OCI-LY7 (cell line): ENCODE results near the gene ELP4. TPM values are rescaled to one million over a fixed set of nuclear protein-coding genes. Genes with fewer than 3 reads are reported as not detected.

Experiments used
- BruUV-seq: library from RNA; stranded (reverse); fragments of 400-500 nt; replicated peaks from 2 replicates; lab custom pipeline; 2021; lab: Mats Ljungman, UMichigan
- CTCF ChIA-PET: fragments of 300-600 bp; sonication (Branson Sonifier 250); formaldehyde crosslinking; loops from one replicate; lab custom pipeline; 2022; ENCODE audit warnings: antibody characterized with exemption; ENCODE audit not compliant: unreplicated experiment; lab: Charles Lee
- POLR2A ChIA-PET: fragments of 300-600 bp; sonication (Branson Sonifier 250); formaldehyde crosslinking; loops from one replicate; lab custom pipeline; 2022; ENCODE audit warnings: antibody characterized with exemption; lab: Charles Lee
- DNase-seq: peaks from one replicate; pipeline ENCODE4 v3.0.0-alpha.2; 2015; ENCODE audit warnings: low spot score
- H2AFZ ChIP-seq: fragments of 200-600 bp; sonication (generic), shearing (Covaris generic); 2 replicates; pipeline ENCODE4 v1.6.1; 2014; ENCODE audit warnings: mild to moderate bottlenecking, antibody characterized with exemption, low read length, moderate library complexity
- H3K27ac ChIP-seq: fragments of 200-600 bp; sonication (generic); 2 replicates; pipeline ENCODE4 v1.5.1; 2014; ENCODE audit warnings: mixed run types, low read depth, mild to moderate bottlenecking, moderate library complexity, low read length, inconsistent platforms; ENCODE audit not compliant: poor library complexity, severe bottlenecking
- H3K36me3 ChIP-seq: fragments of 200-600 bp; sonication (generic); 2 replicates; pipeline ENCODE4 v1.6.1; 2014; ENCODE audit warnings: mild to moderate bottlenecking, antibody characterized with exemption, low read length, moderate library complexity, mixed read lengths; ENCODE audit not compliant: insufficient read depth
- H3K4me1 ChIP-seq: fragments of 200-600 bp; sonication (generic); 2 replicates; pipeline ENCODE4 v1.5.1; 2014; ENCODE audit warnings: mild to moderate bottlenecking, low read length; ENCODE audit not compliant: insufficient read depth, poor library complexity, severe bottlenecking
- H3K4me2 ChIP-seq: fragments of 200-600 bp; sonication (generic); 2 replicates; pipeline ENCODE4 v1.6.1; 2014; ENCODE audit warnings: mild to moderate bottlenecking, low read length
- H3K4me3 ChIP-seq: fragments of 200-600 bp; sonication (generic); 2 replicates; pipeline ENCODE4 v1.5.1; 2014; ENCODE audit warnings: mild to moderate bottlenecking, low read depth, low read length; ENCODE audit not compliant: poor library complexity, severe bottlenecking
- H3K79me2 ChIP-seq: fragments of 200-600 bp; sonication (generic); 2 replicates; pipeline ENCODE4 v1.6.1; 2016; ENCODE audit warnings: low read depth, mild to moderate bottlenecking, low read length, moderate library complexity, mixed read lengths; ENCODE audit not compliant: insufficient read depth
- H3K9me2 ChIP-seq: fragments of 200-600 bp; sonication (generic); 2 replicates; pipeline ENCODE4 v1.6.1; 2016; ENCODE audit warnings: mild to moderate bottlenecking, low read length, mixed read lengths; ENCODE audit not compliant: insufficient read depth
- H3K9me3 ChIP-seq: fragments of 200-600 bp; sonication (generic); 2 replicates; pipeline ENCODE4 v1.6.1; 2014; ENCODE audit warnings: mild to moderate bottlenecking, mixed run types, low read length, mixed read lengths
- H4K20me1 ChIP-seq: fragments of 200-600 bp; sonication (generic); 2 replicates; pipeline ENCODE4 v1.6.1; 2014; ENCODE audit warnings: mild to moderate bottlenecking, antibody characterized with exemption, low read length, moderate library complexity, mixed read lengths; ENCODE audit not compliant: insufficient read depth
- EZH2phosphoT487 ChIP-seq: fragments of 200-600 bp; sonication (generic); IDR thresholded peaks from 2 replicates; pipeline ENCODE4 v1.6.1; 2018; ENCODE audit warnings: low read depth, borderline replicate concordance, mild to moderate bottlenecking, mixed run types, antibody characterized with exemption, low read length, moderate library complexity, mixed read lengths
- intact Hi-C: fragments of 100-400 bp; cut with micrococcal nuclease; formaldehyde crosslinking; loops from one replicate; pipeline ENCODE4 v1.10.0; 2022; ENCODE audit not compliant: unreplicated experiment
- total RNA-seq, 2 experiments: library from RNA; depleted of rRNA in 1 of 2; stranded (reverse); fragments of >200 nt in 1 of 2; shearing (Covaris generic) in 1 of 2; gene quantifications; 2 replicates each; pipeline ENCODE4 v1.2.3, GENCODE V29; 2014 to 2022
- TF ChIP-seq, protein P1 (sequence below): fragments of 200-600 bp; sonication (generic); conservative IDR thresholded peaks from 2 replicates; pipeline ENCODE4 v1.5.1; 2014; ENCODE audit warnings: mild to moderate bottlenecking, antibody characterized with exemption, low read length, moderate library complexity, mixed read lengths

ELP4 gene
- total RNA-seq, 2 experiments from 2014 or later = 27.6 to 32.7 TPM

GRCh38 chr11:31792456-31792855 lies 282.9 kb downstream of the ELP4 start:
- BruUV-seq = no TSS peak
- no peak overlapping the region for H3K4me3 ChIP-seq

DNA sequence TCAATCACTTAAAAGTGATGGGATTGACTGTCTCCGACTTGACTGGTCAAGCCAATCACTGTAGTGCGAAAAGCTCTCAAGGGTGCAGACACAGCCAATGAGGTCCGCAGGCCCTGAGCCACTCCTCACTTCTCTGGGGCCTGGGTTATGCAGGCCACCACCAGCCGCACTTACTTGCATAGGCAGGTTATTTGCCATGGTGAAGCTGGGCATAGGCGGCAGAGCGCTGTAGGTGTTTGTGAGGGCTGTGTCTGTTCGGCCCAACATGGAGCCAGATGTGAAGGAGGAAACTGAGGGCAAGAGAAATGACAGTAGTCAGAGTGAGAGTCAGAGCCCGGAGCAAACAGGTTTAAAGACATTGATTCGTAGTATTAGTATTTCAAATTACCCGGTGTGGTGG lies 283.7 kb downstream of the ELP4 start:
- no peak overlapping the region for H3K27ac ChIP-seq
- TF ChIP-seq, protein P1, sequence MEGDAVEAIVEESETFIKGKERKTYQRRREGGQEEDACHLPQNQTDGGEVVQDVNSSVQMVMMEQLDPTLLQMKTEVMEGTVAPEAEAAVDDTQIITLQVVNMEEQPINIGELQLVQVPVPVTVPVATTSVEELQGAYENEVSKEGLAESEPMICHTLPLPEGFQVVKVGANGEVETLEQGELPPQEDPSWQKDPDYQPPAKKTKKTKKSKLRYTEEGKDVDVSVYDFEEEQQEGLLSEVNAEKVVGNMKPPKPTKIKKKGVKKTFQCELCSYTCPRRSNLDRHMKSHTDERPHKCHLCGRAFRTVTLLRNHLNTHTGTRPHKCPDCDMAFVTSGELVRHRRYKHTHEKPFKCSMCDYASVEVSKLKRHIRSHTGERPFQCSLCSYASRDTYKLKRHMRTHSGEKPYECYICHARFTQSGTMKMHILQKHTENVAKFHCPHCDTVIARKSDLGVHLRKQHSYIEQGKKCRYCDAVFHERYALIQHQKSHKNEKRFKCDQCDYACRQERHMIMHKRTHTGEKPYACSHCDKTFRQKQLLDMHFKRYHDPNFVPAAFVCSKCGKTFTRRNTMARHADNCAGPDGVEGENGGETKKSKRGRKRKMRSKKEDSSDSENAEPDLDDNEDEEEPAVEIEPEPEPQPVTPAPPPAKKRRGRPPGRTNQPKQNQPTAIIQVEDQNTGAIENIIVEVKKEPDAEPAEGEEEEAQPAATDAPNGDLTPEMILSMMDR = no peak
- TF ChIP-seq EZH2phosphoT487 = no peak
- H3K36me3 ChIP-seq = no peaks in the 10 kb centered on the region
- BruUV-seq = no TSS peak
- H3K79me2 ChIP-seq = no peaks in the 10 kb centered on the region
- POLR2A ChIA-PET = no interaction called here
- DNase-seq = no peak
- H3K4me3 ChIP-seq = no peak overlapping the region
- no peaks in the 10 kb centered on the region for H3K4me1 ChIP-seq
- no peaks in the 10 kb centered on the region for H4K20me1 ChIP-seq
- no peaks in the 10 kb centered on the region for H3K9me3 ChIP-seq
- no peak overlapping the region for H3K4me2 ChIP-seq
- intact Hi-C loops = no loop called here
- H2AFZ ChIP-seq = no peak overlapping the region
- no peaks in the 10 kb centered on the region for H3K9me2 ChIP-seq
- CTCF ChIA-PET = no interaction called here

More at GRCh38 chr11:31792456-31792855, 282.9 kb downstream of the ELP4 start:
- Histone ChIP-seq H4K20me1 (no peaks in the 10 kb centered on the region), H2AFZ (no peak overlapping the region), H3K9me2 (no peaks in the 10 kb centered on the region), H3K4me2 (no peak overlapping the region), H3K79me2 (no peaks in the 10 kb centered on the region), H3K36me3 (no peaks in the 10 kb centered on the region), H3K27ac (no peak overlapping the region), H3K9me3 (no peaks in the 10 kb centered on the region), H3K4me1 (no peaks in the 10 kb centered on the region)
- no peak for TF ChIP-seq EZH2phosphoT487
- TF ChIP-seq, protein P1 = no peak
- POLR2A ChIA-PET = no interaction called here
- intact Hi-C loops = no loop called here
- no peak for DNase-seq
- CTCF ChIA-PET = no interaction called here

- no peaks in the 10 kb centered on the region for H3K79me2 ChIP-seq
- intact Hi-C loops = no loop called here
- CTCF ChIA-PET = no interaction called here
- no peaks in the 10 kb centered on the region for H3K36me3 ChIP-seq
- TF ChIP-seq, protein P1 = no peak
- TF ChIP-seq EZH2phosphoT487 = no peak
- H3K9me2 ChIP-seq = no peaks in the 10 kb centered on the region
- H2AFZ ChIP-seq = no peak overlapping the region
- POLR2A ChIA-PET = no interaction called here
- BruUV-seq = no TSS peak
- H3K4me1 ChIP-seq = no peaks in the 10 kb centered on the region
- no peaks in the 10 kb centered on the region for H4K20me1 ChIP-seq
- no peak overlapping the region for H3K4me3 ChIP-seq
- H3K9me3 ChIP-seq = no peaks in the 10 kb centered on the region
- H3K27ac ChIP-seq = no peak overlapping the region
- no peak for DNase-seq
- H3K4me2 ChIP-seq = no peak overlapping the region
These were observed 285.0 kb downstream of the ELP4 start for GRCh38 chr11:31794548-31794947.
